GM10266 (cell line): Measurements from ENCODE around the gene ALDH1A3.
A peak's percentile ranks its signal among the peaks of the same experiment; 100 is the strongest.

ENCODE experiments used
- DNase-seq: peaks from one replicate; pipeline ENCODE4 v3.0.0; 2012; ENCODE audit errors: extremely low spot score
- CTCF ChIP-seq: IDR thresholded peaks from 2 replicates; pipeline ENCODE4 v1.5.1; 2012; ENCODE audit warnings: mild to moderate bottlenecking, low read depth; ENCODE audit not compliant: control insufficient read depth, insufficient read depth; ENCODE audit errors: missing control alignments

ALDH1A3 gene

DNA sequence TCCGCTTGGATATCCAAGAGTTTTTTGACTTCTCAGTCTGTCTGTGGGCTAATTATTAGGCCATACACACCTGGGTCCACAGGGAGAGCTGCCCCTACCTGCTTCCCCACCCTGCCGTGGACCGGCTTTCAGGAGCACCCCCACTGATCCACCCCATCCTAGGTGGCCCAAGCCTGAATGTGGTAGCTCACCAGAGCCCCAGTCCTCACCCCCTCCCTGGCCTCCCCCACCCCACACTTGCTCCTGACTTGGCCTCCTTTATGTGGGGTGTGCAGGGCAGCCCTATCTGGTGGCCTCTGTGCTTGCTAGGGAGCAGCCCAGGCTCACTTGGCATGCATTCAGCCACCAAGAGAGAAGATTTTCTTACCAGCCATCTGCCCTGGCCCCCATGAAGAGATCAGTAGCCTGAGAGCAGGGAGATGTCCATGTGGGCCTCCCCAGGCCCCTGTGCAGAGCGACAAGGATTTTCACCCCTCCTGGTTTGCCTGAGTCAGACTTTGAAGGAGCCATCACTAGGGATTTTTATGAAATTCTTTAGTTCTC, 50.7 kb downstream of the ALDH1A3 start:
- no peak for TF ChIP-seq CTCF
- DNase-seq = no peak

- no peak for DNase-seq
- TF ChIP-seq CTCF = no peak
Observed at GRCh38 chr15:100931143-100931890, 51.7 kb downstream of the ALDH1A3 start.

GRCh38 chr15:100932676-100933348, 53.2 kb downstream of the ALDH1A3 start:
- DNase-seq = no peak
- no peak for TF ChIP-seq CTCF

DNA sequence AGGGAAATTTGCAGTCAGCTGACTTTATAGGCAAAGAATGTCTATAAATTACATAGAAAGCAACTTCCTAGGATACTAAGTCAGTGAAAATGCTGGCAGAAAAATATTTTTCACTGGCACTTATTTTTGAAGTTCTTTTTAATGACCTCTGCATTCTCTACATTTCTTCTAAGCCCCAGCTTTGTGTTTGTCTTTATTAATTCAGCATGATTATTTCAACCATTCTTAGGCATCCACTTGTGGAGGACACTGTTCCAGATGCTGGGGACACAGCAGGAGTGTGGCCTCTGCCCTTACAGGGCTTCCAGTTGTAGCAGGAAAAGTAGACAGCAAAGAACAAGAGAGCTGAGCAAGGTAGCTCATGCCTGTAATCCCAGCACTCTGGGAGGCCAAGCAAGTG, 54.5 kb downstream of the ALDH1A3 start:
- DNase-seq = no peak
- TF ChIP-seq CTCF = no peak

GRCh38 chr15:100934726-100935125, 55.1 kb downstream of the ALDH1A3 start:
- TF ChIP-seq CTCF = peak; percentile 16
- DNase-seq = no peak

DNA sequence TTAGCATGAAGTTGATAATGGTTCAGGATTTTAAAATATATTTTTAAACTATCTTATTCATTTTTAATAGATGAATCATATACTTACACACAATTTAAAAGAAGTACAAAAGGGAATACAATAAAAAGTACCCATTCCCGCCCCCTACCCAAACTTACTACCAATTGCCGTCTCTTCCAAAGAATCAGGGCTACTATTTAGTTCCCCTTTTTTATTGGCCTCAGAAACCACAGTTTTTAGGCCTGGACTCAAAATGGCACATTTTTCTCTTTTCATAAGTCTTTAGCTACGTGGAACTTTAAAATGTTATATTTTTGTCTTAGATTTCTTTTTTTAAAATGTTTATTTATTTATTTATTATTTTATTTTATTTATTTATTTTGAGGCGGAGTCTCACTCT, 57.5 kb downstream of the ALDH1A3 start:
- no peak for TF ChIP-seq CTCF
- DNase-seq = no peak

DNA sequence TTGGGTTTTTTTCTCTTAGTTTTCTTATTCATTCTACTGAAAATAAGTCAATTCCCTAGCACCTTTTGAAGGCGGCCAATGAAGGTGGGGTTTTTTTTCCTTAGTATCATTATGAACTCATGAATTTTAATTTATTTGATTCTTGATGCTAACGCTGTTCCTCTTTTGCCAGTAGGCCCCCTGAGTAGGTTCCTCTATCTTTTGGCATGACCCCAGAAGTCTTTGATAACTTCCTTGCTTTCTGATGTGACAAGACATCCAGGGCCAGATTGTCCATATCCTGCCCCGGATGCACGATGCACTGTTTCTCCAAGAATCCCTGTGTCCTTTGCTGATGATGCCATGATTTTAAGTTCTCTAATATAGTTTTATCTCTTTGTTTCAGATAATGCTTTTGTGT, 60.2 kb downstream of the ALDH1A3 start:
- TF ChIP-seq CTCF = no peak
- DNase-seq = no peak
